Breast epithelium (tissue), 4 donors: ENCODE results near the gene ARHGEF2. TPM values are rescaled to one million over a fixed set of nuclear protein-coding genes. Genes with fewer than 3 reads are reported as not detected.

Experiments used
- DNase-seq, 2 donors: peaks; one replicate each; pipeline ENCODE4 v3.0.0-alpha.2; 2019; ENCODE audit warnings: low spot score in 2 of 2
- H3K27ac ChIP-seq, 2 donors: fragments of 200-600 bp; sonication (generic) in 1 of 2; one replicate each; pipeline ENCODE4 v1.5.1; 2016 to 2019; ENCODE audit warnings: mild to moderate bottlenecking in 1 of 2
- H3K27me3 ChIP-seq, 2 donors: fragments of 200-600 bp; sonication (generic) in 1 of 2; one replicate each; pipeline versions ENCODE4 v1.5.1 to v1.6.0; 2017 to 2019; ENCODE audit warnings: control low read depth in 1 of 2, mild to moderate bottlenecking in 1 of 2
- H3K36me3 ChIP-seq: fragments of 200-600 bp; one replicate; pipeline ENCODE4 v1.5.1; 2019
- H3K4me1 ChIP-seq, 2 donors: fragments of 200-600 bp; sonication (generic); one replicate each; pipeline ENCODE4 v1.5.1; 2016 to 2019; ENCODE audit warnings: control low read depth in 1 of 2
- H3K4me3 ChIP-seq, 3 donors: fragments of 200-600 bp; sonication (generic); 1 replicate in 2 of 3; 2 replicates in 1 of 3; pipeline ENCODE4 v1.5.1; 2016 to 2019; ENCODE audit warnings: mild to moderate bottlenecking in 3 of 3, moderate library complexity in 2 of 3
- H3K9me3 ChIP-seq, 2 donors: fragments of 200-600 bp; sonication (generic) in 1 of 2; one replicate each; pipeline ENCODE4 v1.5.1; 2016 to 2019; ENCODE audit warnings: control low read depth in 1 of 2
- POLR2A ChIP-seq: fragments of 450-650 bp; IDR thresholded peaks from one replicate; pipeline ENCODE4 v1.6.1; 2016; ENCODE audit warnings: antibody characterized with exemption, mild to moderate bottlenecking, moderate library complexity
- POLR2AphosphoS5 ChIP-seq, 3 donors: sonication (generic); formaldehyde crosslinking; IDR thresholded peaks; one replicate each; pipeline ENCODE4 v1.6.1; 2017; ENCODE audit warnings: antibody characterized with exemption in 3 of 3
- intact Hi-C: fragments of 100-400 bp; cut with DNase I; formaldehyde crosslinking; loops from one replicate; pipeline ENCODE4 v1.15.1; 2023; ENCODE audit warnings: low total_unique reads
- total RNA-seq, 3 donors: library from RNA; depleted of rRNA; stranded (reverse); fragments of >200 nt; gene quantifications; one replicate each; pipeline ENCODE4 v1.1.0, GENCODE V29; 2016
- TF ChIP-seq, protein P1 (sequence below), 3 donors: fragments of 450-650 bp; IDR thresholded peaks; one replicate each; pipeline ENCODE4 v1.5.1; 2016 to 2017; ENCODE audit warnings: antibody characterized with exemption in 3 of 3, mild to moderate bottlenecking in 3 of 3, moderate library complexity in 3 of 3

The ARHGEF2 gene
- total RNA-seq, 3 donors from 2014 or later: 81.8 to 93.7 (median 90.4) TPM

DNA sequence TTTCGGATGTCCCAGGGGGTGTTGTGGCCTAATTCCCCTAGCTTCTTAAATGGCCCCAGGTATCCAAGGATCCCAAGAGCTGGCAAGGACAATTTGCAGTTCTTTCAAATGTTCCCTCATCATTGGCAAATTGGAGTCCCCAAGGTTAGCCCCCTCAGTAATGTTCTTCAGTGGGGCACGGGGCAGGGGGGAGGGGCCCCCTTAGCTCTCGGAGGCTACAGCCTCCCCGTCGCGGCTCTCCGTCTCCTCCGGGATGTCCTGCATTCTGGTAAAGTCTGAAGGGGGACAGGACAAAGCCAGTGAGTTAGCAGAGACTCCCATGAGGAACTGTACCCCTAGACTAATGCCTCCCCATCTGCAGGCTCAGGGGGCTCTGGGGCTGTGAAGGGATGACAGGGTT lies 30.6 kb downstream of the ARHGEF2 start:
- H3K27ac ChIP-seq: no peak overlapping the region
- no peaks in the 10 kb centered on the region for H3K9me3 ChIP-seq
- TF ChIP-seq POLR2A (no peak), POLR2AphosphoS5 (IDR thresholded peaks at IDR 0.05) (no peak)
- TF ChIP-seq, protein P1, sequence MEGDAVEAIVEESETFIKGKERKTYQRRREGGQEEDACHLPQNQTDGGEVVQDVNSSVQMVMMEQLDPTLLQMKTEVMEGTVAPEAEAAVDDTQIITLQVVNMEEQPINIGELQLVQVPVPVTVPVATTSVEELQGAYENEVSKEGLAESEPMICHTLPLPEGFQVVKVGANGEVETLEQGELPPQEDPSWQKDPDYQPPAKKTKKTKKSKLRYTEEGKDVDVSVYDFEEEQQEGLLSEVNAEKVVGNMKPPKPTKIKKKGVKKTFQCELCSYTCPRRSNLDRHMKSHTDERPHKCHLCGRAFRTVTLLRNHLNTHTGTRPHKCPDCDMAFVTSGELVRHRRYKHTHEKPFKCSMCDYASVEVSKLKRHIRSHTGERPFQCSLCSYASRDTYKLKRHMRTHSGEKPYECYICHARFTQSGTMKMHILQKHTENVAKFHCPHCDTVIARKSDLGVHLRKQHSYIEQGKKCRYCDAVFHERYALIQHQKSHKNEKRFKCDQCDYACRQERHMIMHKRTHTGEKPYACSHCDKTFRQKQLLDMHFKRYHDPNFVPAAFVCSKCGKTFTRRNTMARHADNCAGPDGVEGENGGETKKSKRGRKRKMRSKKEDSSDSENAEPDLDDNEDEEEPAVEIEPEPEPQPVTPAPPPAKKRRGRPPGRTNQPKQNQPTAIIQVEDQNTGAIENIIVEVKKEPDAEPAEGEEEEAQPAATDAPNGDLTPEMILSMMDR (IDR thresholded peaks at IDR 0.05): no peak
- intact Hi-C loops: no loop called here
- H3K27me3 ChIP-seq: no peaks in the 10 kb centered on the region
- H3K36me3 ChIP-seq: peaks cover 18% of the 10 kb centered on the region
- DNase-seq: no peak
- no peak overlapping the region for H3K4me3 ChIP-seq
- H3K4me1 ChIP-seq: peaks cover 0 to 6% of the 10 kb centered on the region in 2 donors

DNA sequence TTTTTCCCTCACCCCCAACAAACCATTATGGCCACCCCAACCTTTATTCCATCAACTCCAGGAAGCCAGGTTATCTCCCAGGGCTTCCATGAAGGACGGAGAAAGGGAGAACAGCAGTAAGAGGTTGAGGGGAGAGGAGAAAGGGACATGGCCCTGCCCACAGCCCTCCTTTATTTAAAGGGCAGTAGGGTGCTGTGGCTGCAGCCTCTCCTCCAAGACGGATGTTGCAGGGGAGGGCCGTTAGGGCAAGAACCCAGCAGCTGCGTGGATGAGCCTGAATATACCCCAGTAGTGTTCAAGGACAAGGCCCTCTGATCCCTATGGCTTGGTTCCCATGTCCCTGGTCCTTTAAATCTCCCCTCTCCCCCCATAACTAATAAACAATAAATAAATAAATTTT lies 31.1 kb downstream of the ARHGEF2 start:
- Histone ChIP-seq H3K27ac (no peak overlapping the region), H3K9me3 (no peaks in the 10 kb centered on the region), H3K4me1 (peaks cover 0 to 10% of the 10 kb centered on the region in 2 donors), H3K27me3 (no peaks in the 10 kb centered on the region), H3K4me3 (no peak overlapping the region), H3K36me3 (peaks cover 18% of the 10 kb centered on the region)
- TF ChIP-seq POLR2AphosphoS5 (IDR thresholded peaks at IDR 0.05) (no peak), POLR2A (no peak)
- TF ChIP-seq, protein P1 (IDR thresholded peaks at IDR 0.05): no peak
- intact Hi-C loops: no loop called here
- no peak for DNase-seq

DNA sequence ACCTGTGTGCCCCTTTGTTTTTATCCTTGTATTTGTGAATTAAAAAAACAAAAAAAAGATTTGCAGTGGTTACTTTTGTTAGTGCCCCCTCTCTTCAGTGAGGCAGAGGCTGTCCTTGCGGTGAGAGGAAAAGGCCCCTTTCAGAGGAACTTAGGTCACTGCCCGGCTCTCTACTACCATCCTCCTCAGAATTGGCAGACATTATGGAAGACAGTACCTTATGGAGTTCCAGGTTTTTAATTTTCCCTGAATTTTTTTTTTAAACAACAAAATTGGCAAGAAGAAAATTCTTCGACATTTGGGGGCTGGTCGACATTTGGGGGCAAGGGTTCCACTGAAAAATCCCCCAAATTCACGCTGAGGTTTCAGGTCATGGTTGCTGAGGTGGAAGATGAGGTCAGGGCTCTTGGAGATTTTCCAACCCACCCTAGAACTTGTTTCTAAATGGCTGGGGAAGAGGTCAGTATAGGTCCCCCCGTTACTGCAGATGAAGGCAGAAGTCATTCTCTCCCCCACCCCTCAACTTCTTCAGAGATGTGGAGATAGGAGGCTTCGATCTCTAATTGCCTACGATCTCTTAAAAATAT lies 31.6 kb downstream of the ARHGEF2 start:
- H3K4me1 ChIP-seq: peaks cover 0 to 13% of the 10 kb centered on the region in 2 donors
- H3K27ac ChIP-seq: peak overlapping the region; percentile 3 to 59
- TF ChIP-seq, protein P1 (IDR thresholded peaks at IDR 0.05): no peak
- TF ChIP-seq POLR2AphosphoS5 (IDR thresholded peaks at IDR 0.05): no peak
- no peak for TF ChIP-seq POLR2A
- H3K9me3 ChIP-seq: no peaks in the 10 kb centered on the region
- no peaks in the 10 kb centered on the region for H3K27me3 ChIP-seq
- H3K36me3 ChIP-seq: peaks cover 18% of the 10 kb centered on the region
- DNase-seq: no peak
- H3K4me3 ChIP-seq: no peak overlapping the region
- intact Hi-C loops: no loop called here

DNA sequence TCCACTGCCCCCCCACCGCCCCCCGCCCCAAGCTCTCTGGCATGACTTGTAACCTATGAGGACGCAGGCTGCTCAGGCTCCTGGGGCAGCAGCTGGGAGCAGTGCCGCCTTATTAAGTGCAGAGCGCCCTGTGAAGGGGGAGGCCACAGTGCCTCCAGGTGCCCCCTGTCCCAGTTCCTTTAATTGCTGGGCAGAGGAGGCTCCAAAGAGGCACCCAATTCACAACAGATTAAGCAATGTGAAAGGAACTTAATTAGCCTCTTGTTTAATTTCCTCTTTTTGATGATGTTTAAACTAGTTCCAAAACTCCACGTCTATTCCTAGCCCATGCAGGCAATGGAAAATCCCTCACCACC lies 33.9 kb downstream of the ARHGEF2 start:
- no peaks in the 10 kb centered on the region for H3K27me3 ChIP-seq
- no peak for DNase-seq
- H3K9me3 ChIP-seq: no peaks in the 10 kb centered on the region
- intact Hi-C loops: loop anchor here (5.0 kb wide), 1 partner anchor 43 kb away; no protein-coding TSS in a partner anchor
- H3K4me3 ChIP-seq: no peak overlapping the region
- H3K4me1 ChIP-seq: peaks cover 0 to 27% of the 10 kb centered on the region in 2 donors
- peaks cover 3% of the 10 kb centered on the region for H3K36me3 ChIP-seq
- no peak for TF ChIP-seq POLR2A
- TF ChIP-seq, protein P1 (IDR thresholded peaks at IDR 0.05): no peak
- TF ChIP-seq POLR2AphosphoS5 (IDR thresholded peaks at IDR 0.05): no peak
- H3K27ac ChIP-seq: peak overlapping the region; percentile 8 to 40

DNA sequence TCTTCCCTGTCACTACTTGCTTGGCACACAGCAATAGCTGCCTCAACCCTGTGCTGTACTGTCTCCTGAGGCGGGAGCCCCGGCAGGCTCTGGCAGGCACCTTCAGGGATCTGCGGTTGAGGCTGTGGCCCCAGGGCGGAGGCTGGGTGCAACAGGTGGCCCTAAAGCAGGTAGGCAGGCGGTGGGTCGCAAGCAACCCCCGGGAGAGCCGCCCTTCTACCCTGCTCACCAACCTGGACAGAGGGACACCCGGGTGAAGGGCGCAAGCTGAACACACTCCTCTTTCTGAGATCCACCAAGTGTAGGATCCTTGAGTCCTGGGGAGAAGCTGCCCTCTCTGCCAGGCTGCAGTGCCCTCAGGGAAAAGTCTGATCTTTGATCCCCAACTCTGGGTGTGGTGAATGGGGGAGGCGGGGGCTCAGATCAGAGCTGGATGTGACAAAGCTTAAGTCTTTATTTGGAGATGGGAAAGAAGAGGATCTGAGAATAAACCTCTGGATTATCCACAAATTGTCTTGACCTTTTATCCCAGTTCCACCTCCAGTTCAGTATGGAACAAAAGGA lies 35.7 kb downstream of the ARHGEF2 start:
- no peak for TF ChIP-seq POLR2AphosphoS5 (IDR thresholded peaks at IDR 0.05)
- TF ChIP-seq, protein P1 (IDR thresholded peaks at IDR 0.05): no peak
- Histone ChIP-seq H3K4me1 (peaks cover 0 to 27% of the 10 kb centered on the region in 2 donors), H3K27me3 (no peaks in the 10 kb centered on the region), H3K27ac (peak overlapping the region in 1 of 2 donors; percentile 86), H3K36me3 (no peaks in the 10 kb centered on the region), H3K9me3 (no peaks in the 10 kb centered on the region), H3K4me3 (no peak overlapping the region)
- intact Hi-C loops: loop anchor here (5.0 kb wide), 1 partner anchor 45 kb away; no protein-coding TSS in a partner anchor
- no peak for DNase-seq
